Stomach smooth muscle (tissue), 2 donors: Measurements from ENCODE around the gene IVNS1ABP.

Experiments
- H3K27ac ChIP-seq: one replicate; pipeline ENCODE4 v1.7.0; 2013; ENCODE audit warnings: mild to moderate bottlenecking, low read length, inconsistent platforms
- H3K27me3 ChIP-seq, 2 donors: one replicate each; pipeline ENCODE4 v1.7.0; 2013; ENCODE audit warnings: low read length in 2 of 2; ENCODE audit not compliant: insufficient read depth in 2 of 2, control insufficient read depth in 1 of 2
- H3K36me3 ChIP-seq, 2 donors: one replicate each; pipeline ENCODE4 v1.7.0; 2013; ENCODE audit warnings: low read length in 2 of 2; ENCODE audit not compliant: control insufficient read depth in 2 of 2, insufficient read depth in 2 of 2
- H3K4me1 ChIP-seq: one replicate; pipeline ENCODE4 v1.7.0; 2013; ENCODE audit warnings: low read length; ENCODE audit not compliant: control insufficient read depth, insufficient read depth
- H3K4me3 ChIP-seq, 2 donors: one replicate each; pipeline ENCODE4 v1.7.0; 2013; ENCODE audit warnings: low read length in 2 of 2
- H3K9ac ChIP-seq, 2 donors: one replicate each; pipeline ENCODE4 v1.7.0; 2013; ENCODE audit warnings: low read length in 2 of 2, mild to moderate bottlenecking in 1 of 2
- H3K9me3 ChIP-seq, 2 donors: one replicate each; pipeline ENCODE4 v1.7.0; 2013; ENCODE audit warnings: low read length in 2 of 2; ENCODE audit not compliant: control insufficient read depth in 2 of 2
- donor health status: healthy.
- donor health status: Pancreatic carcinoma.

IVNS1ABP gene

GRCh38 chr1:185279571-185279970 is 37.5 kb downstream of the IVNS1ABP start:
- no peaks in the 10 kb centered on the region for H3K4me1 ChIP-seq
- H3K4me3 ChIP-seq, result no peak overlapping the region
- no peak overlapping the region for H3K27ac ChIP-seq
- H3K9ac ChIP-seq, result no peak overlapping the region
- H3K27me3 ChIP-seq, result no peaks in the 10 kb centered on the region
- peaks cover 2 to 4% of the 10 kb centered on the region in 2 donors for H3K36me3 ChIP-seq
- no peaks in the 10 kb centered on the region for H3K9me3 ChIP-seq

DNA sequence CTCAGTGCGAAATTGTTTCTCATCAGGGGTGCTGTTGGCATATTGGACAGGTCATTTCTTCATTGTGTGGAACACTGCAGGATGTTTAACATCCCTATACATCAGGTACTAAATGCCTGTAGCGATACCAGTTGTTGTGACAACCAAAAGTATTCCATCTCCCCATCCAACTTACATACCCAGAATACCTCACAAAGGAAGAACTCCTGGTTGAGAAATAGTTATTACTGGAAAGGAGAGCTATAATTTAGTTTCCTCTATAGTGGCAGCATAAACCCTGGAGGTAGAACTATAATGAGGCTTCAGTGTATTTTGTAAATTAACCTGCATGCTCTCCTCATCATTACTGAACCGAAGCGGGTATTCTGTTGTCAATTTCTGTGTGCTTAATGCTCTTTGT is 45.1 kb downstream of the IVNS1ABP start:
- H3K36me3 ChIP-seq, result peaks cover 0 to 2% of the 10 kb centered on the region in 2 donors
- no peaks in the 10 kb centered on the region for H3K27me3 ChIP-seq
- no peak overlapping the region for H3K9ac ChIP-seq
- H3K4me3 ChIP-seq, result no peak overlapping the region
- H3K9me3 ChIP-seq, result no peaks in the 10 kb centered on the region
- H3K4me1 ChIP-seq, result no peaks in the 10 kb centered on the region
- H3K27ac ChIP-seq, result no peak overlapping the region

DNA sequence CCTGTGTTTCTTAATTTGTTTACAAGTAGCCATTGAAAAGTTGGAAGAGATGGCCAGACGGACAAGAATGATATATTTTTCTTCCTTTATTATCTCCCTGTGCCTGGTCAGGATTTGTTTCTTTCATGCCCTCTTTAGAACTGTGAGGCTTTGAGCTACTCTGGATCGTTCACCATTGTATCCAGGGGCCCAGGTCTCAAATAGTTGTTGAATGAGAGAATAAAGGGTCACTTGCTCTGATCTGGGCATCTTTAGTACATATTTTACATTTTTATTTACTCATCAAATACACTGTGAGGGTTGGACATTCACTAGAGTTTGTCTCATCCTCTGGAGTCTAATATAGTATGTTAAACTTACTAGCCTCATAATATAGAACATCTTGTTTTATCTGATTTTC is 48.7 kb downstream of the IVNS1ABP start:
- no peak overlapping the region for H3K27ac ChIP-seq
- no peaks in the 10 kb centered on the region for H3K36me3 ChIP-seq
- no peaks in the 10 kb centered on the region for H3K27me3 ChIP-seq
- H3K4me3 ChIP-seq, result no peak overlapping the region
- no peaks in the 10 kb centered on the region for H3K4me1 ChIP-seq
- no peak overlapping the region for H3K9ac ChIP-seq
- H3K9me3 ChIP-seq, result no peaks in the 10 kb centered on the region

DNA sequence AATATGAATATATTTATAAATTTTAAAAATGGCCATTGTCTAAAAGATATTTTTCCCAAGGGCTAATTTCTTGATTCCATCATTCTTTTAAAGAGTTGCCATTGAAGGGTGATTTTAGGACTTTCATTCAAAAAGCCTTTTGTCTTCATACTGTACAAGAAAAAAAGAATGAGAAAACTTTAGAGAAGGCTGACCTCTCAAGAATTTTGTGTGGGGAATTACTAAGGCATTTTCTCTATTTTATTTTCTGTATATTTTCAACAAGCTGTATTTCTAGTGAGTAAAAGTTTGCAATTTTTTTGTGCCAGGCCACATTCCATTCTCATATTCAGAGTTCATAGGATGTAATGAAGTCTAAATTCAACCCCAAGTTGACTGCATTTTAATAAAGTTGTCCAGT is 49.3 kb downstream of the IVNS1ABP start:
- Histone ChIP-seq H3K4me3 (no peak overlapping the region), H3K9ac (no peak overlapping the region), H3K27ac (no peak overlapping the region), H3K27me3 (no peaks in the 10 kb centered on the region), H3K4me1 (no peaks in the 10 kb centered on the region), H3K36me3 (no peaks in the 10 kb centered on the region), H3K9me3 (no peaks in the 10 kb centered on the region)

- H3K4me1 ChIP-seq, result no peaks in the 10 kb centered on the region
- no peak overlapping the region for H3K9ac ChIP-seq
- H3K27me3 ChIP-seq, result no peaks in the 10 kb centered on the region
- H3K4me3 ChIP-seq, result no peak overlapping the region
- no peaks in the 10 kb centered on the region for H3K36me3 ChIP-seq
- no peak overlapping the region for H3K27ac ChIP-seq
- no peaks in the 10 kb centered on the region for H3K9me3 ChIP-seq
These were observed 49.7 kb downstream of the IVNS1ABP start for GRCh38 chr1:185267301-185267700.

GRCh38 chr1:185265314-185265713 is 51.7 kb downstream of the IVNS1ABP start:
- H3K36me3 ChIP-seq, result no peaks in the 10 kb centered on the region
- H3K27me3 ChIP-seq, result no peaks in the 10 kb centered on the region
- no peaks in the 10 kb centered on the region for H3K9me3 ChIP-seq
- no peak overlapping the region for H3K27ac ChIP-seq
- H3K9ac ChIP-seq, result no peak overlapping the region
- H3K4me1 ChIP-seq, result no peaks in the 10 kb centered on the region
- H3K4me3 ChIP-seq, result no peak overlapping the region

DNA sequence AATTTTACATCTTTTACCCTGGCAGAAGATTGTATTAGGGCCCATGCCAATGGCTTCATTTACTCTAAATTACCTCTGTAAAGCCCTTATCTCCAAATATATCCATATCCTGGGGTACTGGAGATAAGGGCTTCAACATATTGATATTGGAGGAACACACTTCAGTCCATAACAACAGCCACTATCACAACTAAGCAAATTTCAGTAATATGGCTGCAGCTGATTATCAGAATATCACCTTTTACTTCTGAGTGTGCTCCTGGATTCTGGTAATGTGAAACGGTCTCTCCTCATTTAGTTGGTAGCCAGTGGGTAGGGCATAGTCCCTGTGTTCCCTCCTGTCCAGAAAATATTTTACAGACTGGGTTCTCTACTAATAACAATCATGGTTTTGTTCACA is 53.3 kb downstream of the IVNS1ABP start:
- H3K9me3 ChIP-seq, result no peaks in the 10 kb centered on the region
- H3K36me3 ChIP-seq, result no peaks in the 10 kb centered on the region
- no peaks in the 10 kb centered on the region for H3K27me3 ChIP-seq
- H3K4me1 ChIP-seq, result no peaks in the 10 kb centered on the region
- H3K9ac ChIP-seq, result no peak overlapping the region
- no peak overlapping the region for H3K27ac ChIP-seq
- H3K4me3 ChIP-seq, result no peak overlapping the region

DNA sequence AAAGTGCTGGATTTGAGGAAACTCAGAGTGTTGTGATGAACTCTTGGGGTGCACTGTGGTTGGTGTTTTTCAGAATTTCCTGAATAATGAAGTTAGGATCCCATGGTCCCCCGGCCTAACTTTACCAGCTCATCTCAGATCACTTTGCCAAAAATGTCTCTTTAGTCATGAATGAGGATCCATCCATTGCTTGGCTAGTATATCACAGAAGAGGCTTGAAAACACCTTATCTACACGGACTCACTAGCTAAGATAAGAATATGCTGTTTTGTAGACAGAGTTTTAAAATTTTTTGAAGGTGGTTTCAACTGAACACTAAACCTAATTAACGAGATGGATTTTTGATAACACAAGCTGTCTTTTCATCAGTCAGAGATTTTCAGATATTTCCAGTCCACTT is 53.8 kb downstream of the IVNS1ABP start:
- no peaks in the 10 kb centered on the region for H3K4me1 ChIP-seq
- no peaks in the 10 kb centered on the region for H3K36me3 ChIP-seq
- no peaks in the 10 kb centered on the region for H3K27me3 ChIP-seq

GRCh38 chr1:185262151-185262550 is 54.9 kb downstream of the IVNS1ABP start:
- no peaks in the 10 kb centered on the region for H3K36me3 ChIP-seq
- no peak overlapping the region for H3K27ac ChIP-seq
- no peaks in the 10 kb centered on the region for H3K27me3 ChIP-seq
- no peaks in the 10 kb centered on the region for H3K9me3 ChIP-seq
- no peaks in the 10 kb centered on the region for H3K4me1 ChIP-seq
- H3K9ac ChIP-seq, result no peak overlapping the region
- no peak overlapping the region for H3K4me3 ChIP-seq

More for the DNA sequence above, 53.8 kb downstream of the IVNS1ABP start:
- Histone ChIP-seq H3K9ac (no peak overlapping the region), H3K9me3 (no peaks in the 10 kb centered on the region), H3K27ac (no peak overlapping the region), H3K4me3 (no peak overlapping the region)

DNA sequence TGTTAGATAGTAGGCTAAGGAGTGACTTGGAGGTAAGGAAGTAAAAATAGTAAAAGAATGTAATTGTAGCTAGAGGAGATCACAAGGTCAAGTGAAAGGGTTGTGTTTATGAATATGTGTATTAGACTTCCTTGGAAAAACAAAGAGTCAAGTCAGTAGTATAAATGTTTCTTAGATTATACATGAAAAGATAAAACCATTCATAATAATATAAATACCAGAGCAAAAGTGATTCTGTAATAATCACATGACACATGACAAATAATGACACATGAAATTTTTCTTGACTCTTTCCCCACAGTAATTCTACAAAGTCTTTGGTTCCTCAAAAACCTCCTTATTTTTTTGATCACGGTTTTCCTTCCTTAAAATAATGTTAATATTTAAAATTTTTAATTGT is 56.4 kb downstream of the IVNS1ABP start:
- no peaks in the 10 kb centered on the region for H3K9me3 ChIP-seq
- no peak overlapping the region for H3K27ac ChIP-seq
- H3K9ac ChIP-seq, result no peak overlapping the region
- no peaks in the 10 kb centered on the region for H3K36me3 ChIP-seq
- H3K4me3 ChIP-seq, result no peak overlapping the region
- H3K27me3 ChIP-seq, result no peaks in the 10 kb centered on the region
- no peaks in the 10 kb centered on the region for H3K4me1 ChIP-seq

GRCh38 chr1:185258676-185259075 is 58.4 kb downstream of the IVNS1ABP start:
- no peaks in the 10 kb centered on the region for H3K9me3 ChIP-seq
- H3K27ac ChIP-seq, result no peak overlapping the region
- no peak overlapping the region for H3K4me3 ChIP-seq
- no peaks in the 10 kb centered on the region for H3K36me3 ChIP-seq
- no peaks in the 10 kb centered on the region for H3K4me1 ChIP-seq
- H3K27me3 ChIP-seq, result no peaks in the 10 kb centered on the region
- H3K9ac ChIP-seq, result no peak overlapping the region

GRCh38 chr1:185257950-185258208 is 59.2 kb downstream of the IVNS1ABP start:
- Histone ChIP-seq H3K4me1 (no peaks in the 10 kb centered on the region), H3K27ac (no peak overlapping the region), H3K27me3 (no peaks in the 10 kb centered on the region), H3K4me3 (no peak overlapping the region), H3K9ac (no peak overlapping the region), H3K36me3 (no peaks in the 10 kb centered on the region), H3K9me3 (no peaks in the 10 kb centered on the region)
